H1 (cell line): ENCODE data around the gene NME7. TPM values are rescaled to one million over a fixed set of nuclear protein-coding genes. Genes with fewer than 3 reads are reported as not detected.
A peak's percentile ranks its signal among the peaks of the same experiment; 100 is the strongest.

Experiments
- BACH1 ChIP-seq: IDR thresholded peaks from 2 replicates; pipeline ENCODE4 v1.6.1; 2012; ENCODE audit warnings: low read length, improper control_type of control experiment
- BRCA1 ChIP-seq: IDR thresholded peaks from 2 replicates; pipeline ENCODE4 v1.6.1; 2012; ENCODE audit warnings: low read depth, low read length, improper control_type of control experiment
- CBX5 ChIP-seq: fragments of 300-800, 300-1000 bp; sonication (generic); IDR thresholded peaks from 2 replicates; pipeline ENCODE4 v1.7.1; 2016; ENCODE audit warnings: antibody characterized with exemption, low read length, low read depth
- CBX8 ChIP-seq: fragments of 300-800, 300-1000 bp; sonication (generic); IDR thresholded peaks from 2 replicates; pipeline ENCODE4 v1.7.1; 2016; ENCODE audit warnings: low read depth, low read length, borderline replicate concordance
- E2F6 ChIP-seq: IDR thresholded peaks from 2 replicates; pipeline ENCODE4 v1.6.1; 2012; ENCODE audit warnings: inconsistent platforms
- EGR1 ChIP-seq: IDR thresholded peaks from 2 replicates; pipeline ENCODE4 v1.6.1; 2011; ENCODE audit warnings: low read depth, low read length, borderline replicate concordance
- EP300 ChIP-seq, 2 experiments: IDR thresholded peaks; 1 replicate in 1 of 2; 2 replicates in 1 of 2; pipeline ENCODE4 v1.6.1; 2011 to 2012; ENCODE audit warnings: low read depth in 2 of 2, low read length in 2 of 2, mild to moderate bottlenecking in 2 of 2, borderline replicate concordance in 1 of 2, inconsistent platforms in 1 of 2, moderate library complexity in 1 of 2
- HDAC6 ChIP-seq: IDR thresholded peaks from one replicate; pipeline ENCODE4 v1.7.1; 2012; ENCODE audit warnings: low read depth, mild to moderate bottlenecking, inconsistent platforms, low read length, moderate library complexity
- KDM1A ChIP-seq: fragments of 200-600, 300-600 bp; sonication (generic); IDR thresholded peaks from 2 replicates; pipeline ENCODE4 v1.7.1; 2016; ENCODE audit warnings: mild to moderate bottlenecking, low read length, borderline replicate concordance
- KDM5A ChIP-seq: fragments of 200-600 bp; IDR thresholded peaks from 2 replicates; pipeline ENCODE4 v1.7.1; 2012; ENCODE audit warnings: mild to moderate bottlenecking, low read length, inconsistent platforms, mixed read lengths
- NANOG ChIP-seq: IDR thresholded peaks from 2 replicates; pipeline ENCODE4 v1.6.1; 2011; ENCODE audit warnings: low read length, low read depth, mild to moderate bottlenecking, inconsistent platforms; ENCODE audit not compliant: insufficient read depth, poor library complexity, severe bottlenecking
- PHF8 ChIP-seq: fragments of 200-600 bp; sonication (generic); conservative IDR thresholded peaks from 2 replicates; pipeline ENCODE4 v1.7.1; 2012; ENCODE audit warnings: low read depth, mild to moderate bottlenecking, inconsistent platforms, low read length, moderate library complexity
- POLR2A ChIP-seq, 2 experiments: IDR thresholded peaks; 1 replicate in 1 of 2; 2 replicates in 1 of 2; pipeline ENCODE4 v1.6.1; 2011; ENCODE audit warnings: low read depth in 2 of 2, low read length in 2 of 2, mild to moderate bottlenecking in 2 of 2; ENCODE audit errors: control extremely low read depth in 1 of 2
- POU5F1 ChIP-seq: IDR thresholded peaks from 2 replicates; pipeline ENCODE4 v1.6.1; 2011; ENCODE audit warnings: low read depth, mild to moderate bottlenecking, low read length, moderate library complexity
- RXRA ChIP-seq: IDR thresholded peaks from 2 replicates; pipeline ENCODE4 v1.6.1; 2011; ENCODE audit warnings: low read depth, mild to moderate bottlenecking, low read length, moderate library complexity; ENCODE audit not compliant: insufficient read depth
- SIX5 ChIP-seq: IDR thresholded peaks from 2 replicates; pipeline ENCODE4 v1.6.1; 2011; ENCODE audit warnings: mild to moderate bottlenecking, low read depth, low read length
- SP2 ChIP-seq: IDR thresholded peaks from 2 replicates; pipeline ENCODE4 v1.6.1; 2012; ENCODE audit warnings: mild to moderate bottlenecking, low read length, inconsistent platforms
- SP4 ChIP-seq: IDR thresholded peaks from 2 replicates; pipeline ENCODE4 v1.6.1; 2012; ENCODE audit warnings: low read length, inconsistent platforms
- SRF ChIP-seq: IDR thresholded peaks from 2 replicates; pipeline ENCODE4 v1.6.1; 2011; ENCODE audit warnings: mild to moderate bottlenecking, low read depth, low read length, moderate library complexity
- TAF7 ChIP-seq: optimal IDR thresholded peaks from 2 replicates; pipeline ENCODE3; 2011; ENCODE audit warnings: low read depth, mild to moderate bottlenecking, inconsistent platforms, low read length, moderate library complexity, borderline replicate concordance
- YY1 ChIP-seq: IDR thresholded peaks from 2 replicates; pipeline ENCODE4 v1.6.1; 2011; ENCODE audit warnings: low read depth, mild to moderate bottlenecking, low read length
- polyA plus RNA-seq, 7 experiments: library from polyadenylated mRNA; depleted of rRNA in 3 of 7; stranded (reverse) in 5 of 7; unstranded in 2 of 7; fragments of >200 nt in 5 of 7; fragments of 200-250 nt in 2 of 7; gene quantifications; 1 replicate in 5 of 7; 2 replicates in 1 of 7; 4 replicates in 1 of 7; pipeline versions ENCODE4 v1.2.1 to v1.2.3, GENCODE V29; 2011 to 2013; ENCODE audit warnings: missing spikeins in 2 of 7, mixed read lengths in 2 of 7
- total RNA-seq: library from RNA; stranded (reverse); fragmentation: NEBNext Ultra II Directional; extraction: Animal tissue kit (Norgen Biotek cat#: 25700); gene quantifications from 2 replicates; pipeline ENCODE4 v1.2.1, GENCODE V29; 2021
- TF ChIP-seq, protein P1 (sequence below): IDR thresholded peaks from 2 replicates; pipeline ENCODE4 v1.6.1; 2011; ENCODE audit warnings: low read depth, mild to moderate bottlenecking, low read length; ENCODE audit not compliant: insufficient read depth
- TF ChIP-seq, protein P2 (sequence below): IDR thresholded peaks from 2 replicates; pipeline ENCODE4 v1.6.1; 2011; ENCODE audit warnings: low read length, improper control_type of control experiment

NME7 gene
- total and polyA plus RNA-seq, 2 of the 8 experiments (the other 6 are each of a cell fraction or from before 2014, with no cell fraction given): 11.6 to 28.5 TPM

GRCh38 chr1:169106095-169106920 lies 261.3 kb downstream of the NME7 start, which contains the start of gene ATP1B1 (continued):
- TF ChIP-seq HDAC6 (no peak), PHF8 (peak; percentile 91), SP2 (no peak), TAF7 (peak; percentile 42), EP300 (IDR thresholded peaks at IDR 0.05; ENCODE audit: borderline replicate concordance in 1 of 2, low read depth in 2 of 2, low read length in 2 of 2) (0 out of 3 replicates have a peak, but pooled peaks of 1 of the 2 experiments have one; percentile 8), KDM1A (no peak), EGR1 (no peak), BACH1 (no peak), SIX5 (no peak), RXRA (no peak), CBX5 (no peak), NANOG (no peak), E2F6 (no peak), POLR2A (IDR thresholded peaks at IDR 0.05; ENCODE audit: control extremely low read depth in 1 of 2, low read depth in 2 of 2, low read length in 2 of 2) (peak; percentile 92 to 96), BRCA1 (no peak), YY1 (peak; percentile 58; the same call in 1 of the 2 replicates), CBX8 (no peak), SP4 (no peak), POU5F1 (no peak), KDM5A (no peak), SRF (no peak)
- TF ChIP-seq, protein P1, sequence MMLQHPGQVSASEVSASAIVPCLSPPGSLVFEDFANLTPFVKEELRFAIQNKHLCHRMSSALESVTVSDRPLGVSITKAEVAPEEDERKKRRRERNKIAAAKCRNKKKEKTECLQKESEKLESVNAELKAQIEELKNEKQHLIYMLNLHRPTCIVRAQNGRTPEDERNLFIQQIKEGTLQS: no peak
- TF ChIP-seq, protein P2, sequence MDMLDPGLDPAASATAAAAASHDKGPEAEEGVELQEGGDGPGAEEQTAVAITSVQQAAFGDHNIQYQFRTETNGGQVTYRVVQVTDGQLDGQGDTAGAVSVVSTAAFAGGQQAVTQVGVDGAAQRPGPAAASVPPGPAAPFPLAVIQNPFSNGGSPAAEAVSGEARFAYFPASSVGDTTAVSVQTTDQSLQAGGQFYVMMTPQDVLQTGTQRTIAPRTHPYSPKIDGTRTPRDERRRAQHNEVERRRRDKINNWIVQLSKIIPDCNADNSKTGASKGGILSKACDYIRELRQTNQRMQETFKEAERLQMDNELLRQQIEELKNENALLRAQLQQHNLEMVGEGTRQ: no peak
